Thoracic aorta (tissue), 2 donors: ENCODE measurements around the gene SEC14L2. TPM values are rescaled to one million over a fixed set of nuclear protein-coding genes. Genes with fewer than 3 reads are reported as not detected.
A peak's percentile ranks its signal among the peaks of the same experiment; 100 is the strongest.

Source experiments
- ATAC-seq: fragments of 150-250 bp; one replicate; pipeline ENCODE4 v1.8.0; 2017; ENCODE audit warnings: low read depth; ENCODE audit not compliant: insufficient number of reproducible peaks, low FRiP score
- DNase-seq: peaks from one replicate; pipeline ENCODE4 v3.0.0-alpha.2; 2020; ENCODE audit warnings: low spot score
- H3K27ac ChIP-seq, 2 donors: fragments of 200-600 bp; sonication (generic); 1 replicate in 1 of 2; 2 replicates in 1 of 2; pipeline ENCODE4 v1.5.1; 2016; ENCODE audit warnings: mild to moderate bottlenecking in 2 of 2, moderate library complexity in 2 of 2
- H3K27me3 ChIP-seq: fragments of 200-600 bp; sonication (generic); replicated peaks from 2 replicates; pipeline ENCODE4 v1.6.0; 2016; ENCODE audit warnings: mild to moderate bottlenecking; ENCODE audit not compliant: insufficient read depth
- H3K36me3 ChIP-seq: fragments of 200-600 bp; sonication (generic); one replicate; pipeline ENCODE4 v1.5.1; 2016
- H3K4me1 ChIP-seq, 2 donors: fragments of 200-600 bp; sonication (generic); 1 replicate in 1 of 2; 2 replicates in 1 of 2; pipeline versions ENCODE4 v1.5.1 to v1.6.0; 2016; ENCODE audit warnings: low read depth in 2 of 2, mild to moderate bottlenecking in 1 of 2; ENCODE audit not compliant: control insufficient read depth in 1 of 2
- H3K4me3 ChIP-seq: fragments of 200-600 bp; sonication (generic); 2 replicates; pipeline ENCODE4 v1.5.1; 2016; ENCODE audit warnings: mild to moderate bottlenecking
- H3K9me3 ChIP-seq: fragments of 200-600 bp; sonication (generic); 2 replicates; pipeline ENCODE4 v1.5.1; 2016
- CTCF ChIP-seq: fragments of 200-600 bp; sonication (generic); IDR thresholded peaks from one replicate; pipeline ENCODE4 v1.5.1; 2019; ENCODE audit warnings: antibody characterized with exemption
- total RNA-seq, 2 donors: library from RNA; depleted of rRNA; stranded (reverse); fragments of >200 nt; gene quantifications; one replicate each; pipeline versions ENCODE4 v1.1.0 to v1.2.3, GENCODE V29; 2016

Gene SEC14L2
- total RNA-seq, 2 donors from 2014 or later = 6.4 to 18.3 TPM

DNA sequence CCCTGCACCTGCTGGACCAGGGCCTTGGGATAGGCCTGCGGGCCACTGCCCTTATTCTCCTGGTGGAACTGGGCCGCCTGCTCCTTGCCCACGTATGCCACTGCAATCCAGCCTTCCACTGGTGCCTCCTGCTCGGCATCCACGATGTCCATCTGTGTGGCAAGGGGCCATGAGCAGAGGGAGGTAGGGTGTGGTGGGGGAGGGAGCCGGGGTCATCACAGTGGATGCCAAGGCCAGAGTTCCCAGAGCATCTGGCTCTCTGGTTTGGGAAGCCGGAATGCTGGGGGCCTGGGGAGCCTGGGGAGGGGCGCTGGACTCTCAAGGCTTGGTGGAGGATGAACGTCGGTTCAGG is 10.2 kb upstream of the SEC14L2 start:
- no peaks in the 10 kb centered on the region for H3K27me3 ChIP-seq
- H3K4me1 ChIP-seq = peaks cover 0 to 15% of the 10 kb centered on the region in 2 donors
- H3K9me3 ChIP-seq = no peaks in the 10 kb centered on the region
- TF ChIP-seq CTCF = no peak
- ATAC-seq (no peak), DNase-seq (no peak)
- H3K36me3 ChIP-seq = no peaks in the 10 kb centered on the region
- peak overlapping the region; percentile 27 to 34 for H3K27ac ChIP-seq
- H3K4me3 ChIP-seq = peak overlapping the region; percentile 70

DNA sequence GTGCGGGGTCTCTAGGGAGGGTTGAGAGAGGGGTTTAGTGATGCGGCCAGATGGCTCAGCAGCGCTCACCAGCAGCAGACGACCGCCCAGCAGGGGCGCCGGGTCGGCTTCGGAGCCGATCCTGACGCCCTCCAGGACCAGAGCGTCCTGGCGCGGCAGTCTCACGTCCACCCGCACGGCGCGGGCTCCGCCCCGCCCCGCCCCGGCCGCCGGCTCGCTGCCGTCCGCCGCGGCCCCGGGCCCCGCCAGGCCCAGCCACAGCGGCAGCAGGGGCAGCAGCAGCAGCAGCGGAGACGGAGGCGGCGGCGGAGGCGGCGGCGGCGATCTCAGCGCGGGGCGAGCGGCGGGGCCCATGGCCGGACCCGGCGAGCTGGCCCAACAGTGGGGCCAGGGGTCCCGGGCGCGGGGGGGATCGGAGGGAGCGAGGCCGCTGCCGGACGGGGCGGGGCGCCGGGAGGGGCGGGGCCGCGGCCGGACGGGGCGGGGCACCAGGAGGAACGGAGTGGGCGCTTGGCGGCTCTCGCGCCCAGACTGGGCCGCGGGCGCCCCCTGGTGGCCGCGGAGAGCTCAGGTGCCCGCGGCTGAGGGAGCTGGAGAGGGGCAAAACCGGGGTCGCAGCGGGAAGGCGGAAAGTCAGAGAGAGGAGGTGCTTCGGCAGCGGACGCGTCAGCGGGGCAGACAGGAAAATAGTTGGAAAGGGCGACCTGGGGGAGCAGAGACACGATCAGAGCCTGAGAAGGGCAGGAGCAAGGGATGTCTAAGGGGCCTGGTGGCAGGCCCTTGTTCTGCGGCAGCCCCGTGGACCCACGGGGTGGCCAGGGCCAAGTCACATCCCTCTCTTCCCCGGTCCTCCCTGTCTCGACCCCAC is 9.6 kb upstream of the SEC14L2 start, which contains the start of gene RNF215:
Gene RNF215, minus strand, starts transcription at position 452 of the 868 bp plus-strand sequence. Its CDS starts 98 bp downstream, at position 354.
- H3K36me3 ChIP-seq = no peaks in the 10 kb centered on the region
- H3K27ac ChIP-seq = peak within 1 kb of the TSS; percentile 27 to 34
- H3K27me3 ChIP-seq = no peaks in the 10 kb centered on the region
- TF ChIP-seq CTCF = peak; percentile 95
- ATAC-seq (peak; percentile 83), DNase-seq (no peak)
- H3K4me3 ChIP-seq = peak within 1 kb of the TSS; percentile 70
- no peaks in the 10 kb centered on the region for H3K9me3 ChIP-seq
- peaks cover 0 to 15% of the 10 kb centered on the region in 2 donors for H3K4me1 ChIP-seq

- TF ChIP-seq CTCF = peak; percentile 56
- Histone ChIP-seq H3K9me3 (no peaks in the 10 kb centered on the region), H3K27ac (no peak overlapping the region), H3K27me3 (no peaks in the 10 kb centered on the region), H3K4me1 (peaks cover 0 to 11% of the 10 kb centered on the region in 2 donors), H3K36me3 (no peaks in the 10 kb centered on the region), H3K4me3 (no peak overlapping the region)
- ATAC-seq = no peak
- no peak for DNase-seq
Measured at GRCh38 chr22:30390974-30391691, 5.7 kb upstream of the SEC14L2 start.

- Histone ChIP-seq H3K27me3 (no peaks in the 10 kb centered on the region), H3K27ac (no peak overlapping the region), H3K4me3 (no peak overlapping the region), H3K4me1 (peaks cover 3 to 13% of the 10 kb centered on the region in 2 donors), H3K36me3 (no peaks in the 10 kb centered on the region), H3K9me3 (no peaks in the 10 kb centered on the region)
- no peak for DNase-seq
- no peak for ATAC-seq
- no peak for TF ChIP-seq CTCF
Measured at GRCh38 chr22:30392661-30393321, 4.0 kb upstream of the SEC14L2 start.

DNA sequence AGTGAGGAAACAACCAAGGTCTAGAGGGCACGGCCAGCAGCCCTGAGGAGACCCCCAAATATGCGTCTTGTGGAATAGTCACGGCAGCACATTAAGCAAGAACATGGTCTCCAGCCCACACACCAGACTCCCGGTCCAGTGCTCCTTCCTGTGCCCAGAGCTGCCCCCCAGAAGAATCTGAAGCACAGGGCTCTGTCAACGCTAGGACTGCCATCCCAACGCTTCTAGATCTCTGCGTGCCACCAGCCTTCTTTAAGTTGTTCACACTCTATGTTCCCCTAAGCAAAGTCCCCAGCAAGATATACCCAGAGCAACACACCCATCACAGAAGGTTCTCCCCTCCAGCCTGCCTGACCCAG is 3.5 kb upstream of the SEC14L2 start:
- H3K4me3 ChIP-seq = no peak overlapping the region
- H3K27ac ChIP-seq = no peak overlapping the region
- DNase-seq (no peak), ATAC-seq (no peak)
- no peak for TF ChIP-seq CTCF
- no peaks in the 10 kb centered on the region for H3K27me3 ChIP-seq
- H3K9me3 ChIP-seq = no peaks in the 10 kb centered on the region
- H3K4me1 ChIP-seq = peaks cover 3 to 18% of the 10 kb centered on the region in 2 donors
- H3K36me3 ChIP-seq = no peaks in the 10 kb centered on the region
